ENCODE measurements around the gene CASKIN2.
"Not testable (repeated sequence)": the region's sequence is repeated elsewhere in the genome, so short reads cannot be mapped to it uniquely, and the experiment has no call there.

Gene CASKIN2

GRCh38 chr17:75520413-75520812 is 5.1 kb upstream of the CASKIN2 start:
- not testable (repeated sequence) for H3K23ac ChIP-seq (ENCODE audit: low read length); H3K79me2 ChIP-seq (ENCODE audit: control insufficient read depth, insufficient read depth, low read length, poor library complexity); H4K91ac ChIP-seq (ENCODE audit: low read depth, low read length); H3K18ac ChIP-seq (ENCODE audit: low read length); H3K27ac ChIP-seq (ENCODE audit: low read depth, low read length); H4K8ac ChIP-seq (ENCODE audit: low read depth, low read length); H2BK120ac ChIP-seq (ENCODE audit: insufficient read depth, low read length, poor library complexity); H3K79me1 ChIP-seq (ENCODE audit: low read length); H3K4ac ChIP-seq (ENCODE audit: low read depth, low read length); H2BK5ac ChIP-seq (ENCODE audit: low read depth, low read length, poor library complexity); H3K27me3 ChIP-seq (ENCODE audit: insufficient read depth, low read length); H3K9ac ChIP-seq (ENCODE audit: low read length); H2AK5ac ChIP-seq (ENCODE audit: low read length); H3K4me2 ChIP-seq (ENCODE audit: low read length); DNase-seq; H4K12ac ChIP-seq (ENCODE audit: low read depth, low read length); H3K9me3 ChIP-seq (ENCODE audit: insufficient read depth, low read depth, low read length); H3K14ac ChIP-seq (ENCODE audit: low read length); H2AFZ ChIP-seq (ENCODE audit: insufficient read depth, low read length, poor library complexity); H2BK12ac ChIP-seq (ENCODE audit: low read length); H3K4me3 ChIP-seq (ENCODE audit: low read depth, low read length)
- Histone ChIP-seq H3K36me3 (ENCODE audit: control insufficient read depth in 1 of 2, insufficient read depth in 2 of 2, low read length in 2 of 2) (peaks cover 9 to 25% of the 10 kb centered on the region in 2 experiments), H3K4me1 (ENCODE audit: control insufficient read depth in 1 of 2, insufficient read depth in 2 of 2, low read length in 2 of 2) (peaks cover 5 to 14% of the 10 kb centered on the region in 2 experiments)
- no CpG with 5 or more reads among the region's 8 CpGs for WGBS (ENCODE audit: extremely low coverage, insufficient coverage, insufficient read length)

GRCh38 chr17:75518983-75519537 is 3.7 kb upstream of the CASKIN2 start:
- H2AFZ ChIP-seq (ENCODE audit: insufficient read depth, low read length, poor library complexity): no peak overlapping the region
- peaks cover 10% of the 10 kb centered on the region for H3K79me1 ChIP-seq (ENCODE audit: low read length)
- H3K18ac ChIP-seq (ENCODE audit: low read length): no peak overlapping the region
- no peak overlapping the region for H3K27ac ChIP-seq (ENCODE audit: low read depth, low read length)
- no peaks in the 10 kb centered on the region for H3K27me3 ChIP-seq (ENCODE audit: insufficient read depth, low read length)
- H3K79me2 ChIP-seq (ENCODE audit: control insufficient read depth, insufficient read depth, low read length, poor library complexity): peaks cover 9% of the 10 kb centered on the region
- DNase-seq: no peak
- no peak overlapping the region for H2BK5ac ChIP-seq (ENCODE audit: low read depth, low read length, poor library complexity)
- H3K4me1 ChIP-seq (ENCODE audit: control insufficient read depth in 1 of 2, insufficient read depth in 2 of 2, low read length in 2 of 2): peaks cover 12 to 15% of the 10 kb centered on the region in 2 experiments
- H3K9me3 ChIP-seq (ENCODE audit: insufficient read depth, low read depth, low read length): no peaks in the 10 kb centered on the region
- H3K9ac ChIP-seq (ENCODE audit: low read length): no peak overlapping the region
- H2BK120ac ChIP-seq (ENCODE audit: insufficient read depth, low read length, poor library complexity): no peak overlapping the region
- H3K4me2 ChIP-seq (ENCODE audit: low read length): no peak overlapping the region
- H2BK12ac ChIP-seq (ENCODE audit: low read length): no peak overlapping the region
- H3K4ac ChIP-seq (ENCODE audit: low read depth, low read length): no peak overlapping the region
- H3K14ac ChIP-seq (ENCODE audit: low read length): no peak overlapping the region
- H4K91ac ChIP-seq (ENCODE audit: low read depth, low read length): no peak overlapping the region
- no peak overlapping the region for H4K8ac ChIP-seq (ENCODE audit: low read depth, low read length)
- no peak overlapping the region for H3K23ac ChIP-seq (ENCODE audit: low read length)
- no peak overlapping the region for H3K4me3 ChIP-seq (ENCODE audit: low read depth, low read length)
- no CpG with 5 or more reads among the region's 9 CpGs for WGBS (ENCODE audit: extremely low coverage, insufficient coverage, insufficient read length)
- no peak overlapping the region for H2AK5ac ChIP-seq (ENCODE audit: low read length)
- H3K36me3 ChIP-seq (ENCODE audit: control insufficient read depth in 1 of 2, insufficient read depth in 2 of 2, low read length in 2 of 2): peaks cover 9 to 21% of the 10 kb centered on the region in 2 experiments
- no peak overlapping the region for H4K12ac ChIP-seq (ENCODE audit: low read depth, low read length)

GRCh38 chr17:75518201-75518600 is 2.9 kb upstream of the CASKIN2 start:
- DNase-seq: no peak
- no peak overlapping the region for H3K4ac ChIP-seq (ENCODE audit: low read depth, low read length)
- no CpG with 5 or more reads among the region's 3 CpGs for WGBS (ENCODE audit: extremely low coverage, insufficient coverage, insufficient read length)

GRCh38 chr17:75517297-75517865 is 2.0 kb upstream of the CASKIN2 start:
- H2BK5ac ChIP-seq (ENCODE audit: low read depth, low read length, poor library complexity): no peak overlapping the region
- H4K8ac ChIP-seq (ENCODE audit: low read depth, low read length): no peak overlapping the region
- no peak overlapping the region for H3K4ac ChIP-seq (ENCODE audit: low read depth, low read length)
- peaks cover 8 to 17% of the 10 kb centered on the region in 2 experiments for H3K36me3 ChIP-seq (ENCODE audit: control insufficient read depth in 1 of 2, insufficient read depth in 2 of 2, low read length in 2 of 2)
- no peak overlapping the region for H2BK120ac ChIP-seq (ENCODE audit: insufficient read depth, low read length, poor library complexity)
- H3K4me1 ChIP-seq (ENCODE audit: control insufficient read depth in 1 of 2, insufficient read depth in 2 of 2, low read length in 2 of 2): peaks cover 14 to 18% of the 10 kb centered on the region in 2 experiments
- peak overlapping the region; percentile 90 for H3K4me3 ChIP-seq (ENCODE audit: low read depth, low read length)
- H3K4me2 ChIP-seq (ENCODE audit: low read length): peak overlapping the region; percentile 79
- no peak overlapping the region for H2AFZ ChIP-seq (ENCODE audit: insufficient read depth, low read length, poor library complexity)
- H3K79me2 ChIP-seq (ENCODE audit: control insufficient read depth, insufficient read depth, low read length, poor library complexity): peaks cover 9% of the 10 kb centered on the region
- DNase-seq: no peak
- no peaks in the 10 kb centered on the region for H3K9me3 ChIP-seq (ENCODE audit: insufficient read depth, low read depth, low read length)
- no peak overlapping the region for H2AK5ac ChIP-seq (ENCODE audit: low read length)
- H4K12ac ChIP-seq (ENCODE audit: low read depth, low read length): no peak overlapping the region
- H3K23ac ChIP-seq (ENCODE audit: low read length): no peak overlapping the region
- H3K9ac ChIP-seq (ENCODE audit: low read length): peak overlapping the region; percentile 48
- H4K91ac ChIP-seq (ENCODE audit: low read depth, low read length): no peak overlapping the region
- H3K79me1 ChIP-seq (ENCODE audit: low read length): peaks cover 10% of the 10 kb centered on the region
- no peak overlapping the region for H3K18ac ChIP-seq (ENCODE audit: low read length)
- no peaks in the 10 kb centered on the region for H3K27me3 ChIP-seq (ENCODE audit: insufficient read depth, low read length)
- H3K14ac ChIP-seq (ENCODE audit: low read length): no peak overlapping the region
- H3K27ac ChIP-seq (ENCODE audit: low read depth, low read length): no peak overlapping the region
- no CpG with 5 or more reads among the region's 10 CpGs for WGBS (ENCODE audit: extremely low coverage, insufficient coverage, insufficient read length)
- H2BK12ac ChIP-seq (ENCODE audit: low read length): no peak overlapping the region

More at GRCh38 chr17:75518201-75518600, 2.9 kb upstream of the CASKIN2 start:
- no peak overlapping the region for H3K14ac ChIP-seq (ENCODE audit: low read length)
- no peak overlapping the region for H2BK120ac ChIP-seq (ENCODE audit: insufficient read depth, low read length, poor library complexity)
- H2BK5ac ChIP-seq (ENCODE audit: low read depth, low read length, poor library complexity): no peak overlapping the region
- peaks cover 8 to 17% of the 10 kb centered on the region in 2 experiments for H3K36me3 ChIP-seq (ENCODE audit: control insufficient read depth in 1 of 2, insufficient read depth in 2 of 2, low read length in 2 of 2)
- H3K9ac ChIP-seq (ENCODE audit: low read length): no peak overlapping the region
- no peak overlapping the region for H3K4me2 ChIP-seq (ENCODE audit: low read length)
- H3K4me3 ChIP-seq (ENCODE audit: low read depth, low read length): no peak overlapping the region
- no peaks in the 10 kb centered on the region for H3K27me3 ChIP-seq (ENCODE audit: insufficient read depth, low read length)
- no peak overlapping the region for H4K8ac ChIP-seq (ENCODE audit: low read depth, low read length)
- H2AFZ ChIP-seq (ENCODE audit: insufficient read depth, low read length, poor library complexity): no peak overlapping the region
- no peak overlapping the region for H3K23ac ChIP-seq (ENCODE audit: low read length)
- H3K4me1 ChIP-seq (ENCODE audit: control insufficient read depth in 1 of 2, insufficient read depth in 2 of 2, low read length in 2 of 2): peaks cover 14 to 18% of the 10 kb centered on the region in 2 experiments
- no peak overlapping the region for H3K27ac ChIP-seq (ENCODE audit: low read depth, low read length)
- no peak overlapping the region for H3K18ac ChIP-seq (ENCODE audit: low read length)
- no peak overlapping the region for H2BK12ac ChIP-seq (ENCODE audit: low read length)
- H2AK5ac ChIP-seq (ENCODE audit: low read length): no peak overlapping the region
- no peak overlapping the region for H4K91ac ChIP-seq (ENCODE audit: low read depth, low read length)
- no peak overlapping the region for H4K12ac ChIP-seq (ENCODE audit: low read depth, low read length)
- peaks cover 9% of the 10 kb centered on the region for H3K79me2 ChIP-seq (ENCODE audit: control insufficient read depth, insufficient read depth, low read length, poor library complexity)
- peaks cover 10% of the 10 kb centered on the region for H3K79me1 ChIP-seq (ENCODE audit: low read length)
- no peaks in the 10 kb centered on the region for H3K9me3 ChIP-seq (ENCODE audit: insufficient read depth, low read depth, low read length)
